Measurements from ENCODE around the gene ABCF3. TPM values are rescaled to one million over a fixed set of nuclear protein-coding genes. Genes with fewer than 3 reads are reported as not detected.

ABCF3 gene
- total RNA-seq, 6 experiments from 2014 or later: 33.7 to 40.6 (median 38.5) TPM

DNA sequence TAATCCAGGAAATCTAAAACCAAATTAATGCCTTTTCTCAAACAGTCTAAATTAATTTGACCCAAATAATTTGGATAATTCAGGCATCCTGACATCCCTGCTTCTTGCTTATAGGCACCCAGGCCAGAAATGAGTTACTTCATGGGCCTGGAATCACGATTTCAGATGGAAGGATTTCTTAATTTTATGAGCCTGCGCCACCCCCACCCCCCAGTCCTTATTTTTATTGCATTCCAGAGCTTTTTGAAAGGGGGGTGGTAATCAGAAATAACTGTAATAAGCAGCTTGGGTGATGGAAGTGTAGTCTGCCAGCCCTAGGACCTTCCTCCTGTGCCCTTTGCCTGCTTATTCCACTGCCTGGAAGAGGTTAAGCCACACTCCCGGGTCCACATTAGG lies 10.0 kb upstream of the ABCF3 start:
- H3K4me3 ChIP-seq: peak overlapping the region; percentile 74 to 100 (median 95)
- peak overlapping the region; percentile 24 to 86 (median 84) for H3K27ac ChIP-seq
- intact Hi-C loops (cut with DNase I): no loop called here
- no peaks in the 10 kb centered on the region for H3K27me3 ChIP-seq
- WGBS (ENCODE audit: insufficient coverage, low coverage, low lambda C conversion rate, missing lambda C conversion rate): 50% methylated on average over 3 of the region's 3 CpGs
- DNase-seq (no peak), ATAC-seq (no peak)
- H3K36me3 ChIP-seq: peaks cover 0 to 50% (median 19%) of the 10 kb centered on the region in 4 donors
- H3K4me1 ChIP-seq: peaks cover 0 to 12% (median 2%) of the 10 kb centered on the region in 4 donors
- TF ChIP-seq, protein P1, sequence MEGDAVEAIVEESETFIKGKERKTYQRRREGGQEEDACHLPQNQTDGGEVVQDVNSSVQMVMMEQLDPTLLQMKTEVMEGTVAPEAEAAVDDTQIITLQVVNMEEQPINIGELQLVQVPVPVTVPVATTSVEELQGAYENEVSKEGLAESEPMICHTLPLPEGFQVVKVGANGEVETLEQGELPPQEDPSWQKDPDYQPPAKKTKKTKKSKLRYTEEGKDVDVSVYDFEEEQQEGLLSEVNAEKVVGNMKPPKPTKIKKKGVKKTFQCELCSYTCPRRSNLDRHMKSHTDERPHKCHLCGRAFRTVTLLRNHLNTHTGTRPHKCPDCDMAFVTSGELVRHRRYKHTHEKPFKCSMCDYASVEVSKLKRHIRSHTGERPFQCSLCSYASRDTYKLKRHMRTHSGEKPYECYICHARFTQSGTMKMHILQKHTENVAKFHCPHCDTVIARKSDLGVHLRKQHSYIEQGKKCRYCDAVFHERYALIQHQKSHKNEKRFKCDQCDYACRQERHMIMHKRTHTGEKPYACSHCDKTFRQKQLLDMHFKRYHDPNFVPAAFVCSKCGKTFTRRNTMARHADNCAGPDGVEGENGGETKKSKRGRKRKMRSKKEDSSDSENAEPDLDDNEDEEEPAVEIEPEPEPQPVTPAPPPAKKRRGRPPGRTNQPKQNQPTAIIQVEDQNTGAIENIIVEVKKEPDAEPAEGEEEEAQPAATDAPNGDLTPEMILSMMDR (IDR thresholded peaks at IDR 0.05): no peak
- TF ChIP-seq POLR2A (IDR thresholded peaks at IDR 0.05): no peak
- no peaks in the 10 kb centered on the region for H3K9me3 ChIP-seq

DNA sequence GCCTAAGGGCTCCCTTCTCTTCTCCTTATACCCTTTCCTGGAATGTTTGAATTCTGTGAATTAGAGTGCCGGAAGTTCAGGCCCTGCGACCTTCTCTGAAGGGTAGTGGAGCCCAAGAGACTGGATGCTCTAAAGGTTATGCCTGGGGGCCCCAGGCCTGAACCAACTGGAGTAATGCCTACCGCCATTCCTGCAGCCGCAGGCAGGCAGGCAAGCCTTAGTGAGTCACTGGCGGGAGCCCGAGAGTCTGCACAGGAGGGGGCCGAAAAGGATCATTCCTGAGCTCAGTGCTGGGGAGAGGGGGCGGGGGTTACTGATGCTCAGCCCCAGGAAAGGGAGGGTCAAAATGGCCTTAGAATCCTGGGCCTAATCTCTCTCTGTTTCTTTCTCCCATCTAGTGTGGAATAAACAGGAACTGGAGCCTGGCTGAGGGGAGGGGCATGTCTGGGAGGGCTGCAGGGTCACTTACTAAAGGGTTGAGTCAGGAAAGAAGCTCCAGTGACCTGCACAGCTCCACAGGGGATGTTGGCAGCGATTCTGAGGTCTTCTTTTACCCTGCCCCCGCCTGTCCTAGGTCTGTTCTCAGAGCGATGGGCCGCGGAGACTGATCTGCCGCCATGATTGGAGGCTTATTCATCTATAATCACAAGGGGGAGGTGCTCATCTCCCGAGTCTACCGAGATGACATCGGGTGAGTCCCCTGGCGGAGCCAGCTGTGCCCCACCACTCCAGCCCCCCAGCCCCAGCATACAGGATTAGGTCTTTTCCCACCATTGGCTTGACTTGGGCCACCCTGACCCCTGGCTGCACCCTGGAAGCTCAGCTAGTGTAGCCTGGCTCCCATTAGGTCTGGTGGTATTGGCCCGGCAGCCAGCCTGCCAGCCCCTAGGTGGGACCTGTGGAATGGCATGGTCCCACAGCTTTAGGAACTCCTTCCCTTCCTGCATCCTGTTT lies 9.3 kb upstream of the ABCF3 start:
- TF ChIP-seq, protein P1 (IDR thresholded peaks at IDR 0.05): no peak
- no peak for TF ChIP-seq POLR2A (IDR thresholded peaks at IDR 0.05)
- peaks cover 0 to 12% (median 2%) of the 10 kb centered on the region in 4 donors for H3K4me1 ChIP-seq
- intact Hi-C loops (cut with DNase I): no loop called here
- peak in 2 of 3 donors; percentile 62 to 67 for DNase-seq
- H3K27me3 ChIP-seq: no peaks in the 10 kb centered on the region
- peak overlapping the region; percentile 74 to 100 (median 95) for H3K4me3 ChIP-seq
- peak; percentile 22 to 60 (median 48) for ATAC-seq
- peaks cover 7 to 50% (median 22%) of the 10 kb centered on the region in 4 donors for H3K36me3 ChIP-seq
- 50% methylated on average over 10 of the region's 19 CpGs for WGBS (ENCODE audit: insufficient coverage, low coverage, low lambda C conversion rate, missing lambda C conversion rate)
- peak overlapping the region in 2 of 3 donors; percentile 84 to 86 for H3K27ac ChIP-seq
- no peaks in the 10 kb centered on the region for H3K9me3 ChIP-seq

DNA sequence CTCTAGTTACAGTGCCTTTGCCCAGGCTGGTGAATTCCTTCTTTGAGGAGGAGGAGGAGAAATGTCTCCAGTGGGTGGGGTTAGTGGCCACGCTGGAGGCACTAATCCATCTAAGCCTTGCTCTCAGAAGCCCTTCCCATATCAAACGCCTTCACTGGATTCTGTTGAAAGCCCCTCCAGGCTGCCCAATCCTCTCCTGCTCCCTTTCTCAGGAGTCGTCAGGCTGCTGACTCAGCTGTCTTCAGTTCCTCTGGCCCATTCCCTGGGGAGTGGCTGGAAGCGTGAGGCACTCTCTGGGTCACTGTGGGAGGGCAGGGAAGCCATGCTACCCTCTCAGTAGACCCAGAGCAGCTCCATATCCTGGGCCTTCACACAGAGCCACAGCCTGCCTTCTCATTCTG lies 8.7 kb upstream of the ABCF3 start:
- no CpG with 5 or more reads among the region's 4 CpGs for WGBS (ENCODE audit: insufficient coverage, low coverage, low lambda C conversion rate, missing lambda C conversion rate)
- H3K4me1 ChIP-seq: peaks cover 0 to 12% (median 2%) of the 10 kb centered on the region in 4 donors
- no peaks in the 10 kb centered on the region for H3K9me3 ChIP-seq
- intact Hi-C loops (cut with DNase I): no loop called here
- TF ChIP-seq, protein P1 (IDR thresholded peaks at IDR 0.05): no peak
- no peak for TF ChIP-seq POLR2A (IDR thresholded peaks at IDR 0.05)
- H3K4me3 ChIP-seq: peak overlapping the region in 1 of 3 donors; percentile 100
- ATAC-seq: no peak
- H3K27ac ChIP-seq: peak overlapping the region in 1 of 3 donors; percentile 13
- H3K27me3 ChIP-seq: no peaks in the 10 kb centered on the region
- peaks cover 11 to 54% (median 27%) of the 10 kb centered on the region in 4 donors for H3K36me3 ChIP-seq
- no peak for DNase-seq

DNA sequence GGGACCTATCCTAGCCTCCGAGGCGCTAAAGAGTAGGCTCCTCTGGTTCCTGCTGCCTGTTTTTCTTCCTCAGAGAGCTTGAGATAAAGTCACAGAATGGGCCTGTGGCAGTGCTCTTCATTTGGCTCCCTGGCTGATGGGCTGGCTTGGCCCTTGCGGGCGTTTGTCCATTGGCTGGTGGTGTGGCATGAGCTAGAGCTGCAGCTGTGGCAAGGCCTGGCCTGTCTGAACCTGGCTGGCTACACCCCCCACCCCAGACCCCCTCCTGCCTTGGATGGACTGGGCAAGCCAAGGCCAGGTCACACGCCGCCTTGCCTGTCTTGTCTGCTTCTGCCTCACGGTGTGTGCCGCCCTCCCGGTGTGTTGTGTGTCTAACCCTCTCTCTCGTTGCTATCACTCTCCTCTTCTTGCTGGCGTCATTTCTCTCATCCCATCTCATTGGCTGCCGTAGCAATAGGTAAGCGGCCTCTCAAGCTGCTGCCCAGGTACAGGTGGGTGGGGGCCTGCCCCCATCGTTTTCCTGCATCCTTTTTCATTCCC lies 8.2 kb upstream of the ABCF3 start:
- peaks cover 11 to 59% (median 32%) of the 10 kb centered on the region in 4 donors for H3K36me3 ChIP-seq
- no peaks in the 10 kb centered on the region for H3K27me3 ChIP-seq
- H3K27ac ChIP-seq: no peak overlapping the region
- intact Hi-C loops (cut with DNase I): no loop called here
- ATAC-seq (no peak), DNase-seq (no peak)
- H3K4me3 ChIP-seq: no peak overlapping the region
- no peak for TF ChIP-seq POLR2A (IDR thresholded peaks at IDR 0.05)
- TF ChIP-seq, protein P1 (IDR thresholded peaks at IDR 0.05): no peak
- peaks cover 0 to 12% (median 2%) of the 10 kb centered on the region in 4 donors for H3K4me1 ChIP-seq
- no peaks in the 10 kb centered on the region for H3K9me3 ChIP-seq
- WGBS (ENCODE audit: insufficient coverage, low coverage, low lambda C conversion rate, missing lambda C conversion rate): 86% methylated on average over 8 of the region's 14 CpGs

Measured in right lobe of liver (tissue), 6 donors.